HS-5 (cell line): ENCODE results near the gene PLA2G2D.

Source experiments
- DNase-seq: peaks from one replicate; pipeline ENCODE4 v3.0.0-alpha.2; 2012; ENCODE audit warnings: low read depth

Gene PLA2G2D

GRCh38 chr1:20086800-20087199 is 32.5 kb downstream of the PLA2G2D start:
- DNase-seq, result no peak

GRCh38 chr1:20083178-20083944 is 36.0 kb downstream of the PLA2G2D start:
- no peak for DNase-seq

DNA sequence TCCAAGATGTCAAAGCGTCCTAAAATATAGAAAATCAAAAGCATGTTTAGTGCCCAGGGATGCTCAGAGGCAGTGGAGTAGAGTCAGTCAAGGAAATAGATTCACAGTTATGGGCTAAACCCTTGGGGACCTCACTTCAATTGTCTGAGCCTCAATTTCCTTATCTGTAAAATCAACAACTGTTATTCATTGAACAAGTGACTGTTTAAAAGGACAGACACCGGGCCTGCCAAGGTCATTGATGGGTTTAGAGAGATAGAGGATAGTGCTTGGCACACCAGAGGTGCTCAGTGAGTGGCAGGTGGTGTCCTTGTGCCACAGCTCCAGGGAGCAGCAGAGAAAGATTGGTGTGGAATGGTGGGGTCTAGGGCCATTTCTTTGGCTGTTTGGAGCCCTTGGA is 36.6 kb downstream of the PLA2G2D start:
- DNase-seq, result no peak

DNA sequence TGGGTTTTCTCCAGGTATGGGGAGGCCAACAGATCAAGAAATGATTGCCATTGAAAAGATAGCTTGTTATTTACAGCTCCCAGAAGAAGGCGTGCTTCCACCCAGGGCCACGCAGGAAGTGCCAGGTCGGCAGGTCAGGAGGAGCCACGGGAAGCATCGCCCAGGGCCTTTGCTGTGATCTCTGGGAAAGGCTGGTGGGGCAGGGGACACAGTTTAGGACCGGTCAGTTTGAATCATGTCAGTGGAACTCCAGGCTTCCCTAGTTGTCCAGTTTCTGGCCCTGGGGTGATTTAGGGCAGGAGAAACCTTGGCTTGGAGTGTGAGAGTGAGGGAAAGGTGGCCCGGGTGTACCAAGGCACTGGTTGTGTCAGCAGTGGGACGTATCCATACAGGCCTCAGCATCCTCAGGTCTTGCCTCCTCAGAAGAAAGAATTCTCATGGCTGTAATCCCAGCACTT is 38.0 kb downstream of the PLA2G2D start:
- DNase-seq, result no peak

DNA sequence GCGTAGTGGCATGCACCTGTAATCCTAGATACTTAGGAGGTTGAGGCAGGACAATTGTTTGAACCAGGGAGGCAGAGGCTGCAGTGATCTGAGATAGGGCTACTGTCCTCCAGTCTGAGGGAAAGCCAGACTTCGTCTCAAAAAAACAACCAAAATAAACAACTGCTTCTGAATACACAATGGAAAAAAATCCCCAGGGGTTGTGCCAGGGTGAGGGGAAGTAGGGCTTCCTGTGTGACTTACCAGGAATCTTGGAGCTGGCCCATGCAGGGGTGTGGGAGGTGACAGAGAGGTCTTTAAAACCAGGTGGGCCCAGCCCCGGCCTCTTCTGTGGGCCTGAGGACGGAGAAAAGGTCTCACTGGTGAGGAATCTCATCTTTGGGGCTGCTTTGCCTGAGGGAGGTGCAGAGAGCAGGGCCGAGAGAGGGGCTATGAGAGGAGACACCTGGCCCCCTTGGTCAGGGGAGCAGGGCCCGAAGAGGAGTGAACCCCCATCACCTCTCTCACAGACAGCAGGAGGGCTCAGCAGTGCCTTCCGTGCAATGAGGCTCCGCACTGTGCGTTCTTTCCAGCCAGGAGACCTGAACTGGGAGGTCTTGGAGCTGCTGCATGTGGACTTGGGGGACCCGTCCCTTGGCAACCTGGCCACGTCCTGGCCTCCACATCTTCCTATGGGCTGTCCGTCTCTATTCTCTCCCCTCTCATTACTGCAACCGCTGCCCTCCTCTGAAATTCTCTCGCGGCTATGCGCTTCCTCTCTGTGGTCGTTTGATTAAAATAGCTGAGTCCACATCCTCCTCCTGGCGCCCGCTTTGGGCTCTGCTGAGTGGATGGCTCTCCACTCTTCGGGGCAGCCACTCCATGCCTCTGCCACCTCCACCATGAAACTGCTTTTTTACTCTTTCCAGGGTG is 38.6 kb downstream of the PLA2G2D start:
- DNase-seq, result no peak

- no peak for DNase-seq
These were observed 39.6 kb downstream of the PLA2G2D start for GRCh38 chr1:20079661-20080305.

GRCh38 chr1:20078711-20079110 is 40.6 kb downstream of the PLA2G2D start:
- DNase-seq, result no peak

DNA sequence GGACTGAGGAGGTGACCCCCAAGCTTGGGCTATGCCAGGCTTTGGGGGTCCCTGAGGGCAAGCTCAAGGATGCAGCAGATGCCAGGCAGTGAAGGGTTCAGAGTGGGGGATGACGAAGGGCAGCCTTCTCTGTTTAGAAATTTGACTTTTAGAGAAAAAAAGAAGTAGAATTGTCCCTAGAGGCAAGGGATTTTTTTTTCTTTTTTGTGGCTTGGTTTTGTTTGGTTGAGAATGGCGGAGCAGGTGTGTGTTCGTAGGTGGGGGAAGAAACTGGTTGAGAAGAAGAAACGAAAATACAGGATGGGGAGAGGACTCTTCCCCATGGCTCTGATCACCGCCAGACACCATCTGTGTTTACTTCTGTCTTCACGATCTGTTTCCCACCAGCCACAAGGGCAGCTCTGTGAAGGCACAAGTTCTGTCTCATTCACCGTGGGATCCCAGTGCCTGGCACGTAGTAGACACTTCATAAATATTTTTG is 41.1 kb downstream of the PLA2G2D start:
- DNase-seq, result no peak

GRCh38 chr1:20076710-20077461 is 42.5 kb downstream of the PLA2G2D start:
- no peak for DNase-seq

DNA sequence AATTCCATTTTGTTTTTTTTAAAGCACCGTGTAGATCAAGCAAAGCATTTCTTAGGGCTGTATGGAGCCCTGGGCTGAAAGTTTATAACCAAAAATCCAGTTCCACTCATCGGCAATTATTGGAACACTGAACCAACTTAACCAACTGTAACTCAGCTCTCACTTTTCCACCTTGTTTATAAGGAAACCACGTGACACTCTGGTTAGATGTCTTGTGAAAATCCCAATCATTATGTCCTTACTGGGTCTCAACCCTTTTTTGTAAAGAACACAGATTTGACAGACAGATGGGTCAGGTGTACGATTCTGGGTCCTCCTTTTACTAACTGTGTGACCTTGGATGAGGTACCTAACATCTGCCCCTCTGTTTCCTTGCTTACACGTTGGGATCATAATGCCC is 43.1 kb downstream of the PLA2G2D start:
- DNase-seq, result no peak

DNA sequence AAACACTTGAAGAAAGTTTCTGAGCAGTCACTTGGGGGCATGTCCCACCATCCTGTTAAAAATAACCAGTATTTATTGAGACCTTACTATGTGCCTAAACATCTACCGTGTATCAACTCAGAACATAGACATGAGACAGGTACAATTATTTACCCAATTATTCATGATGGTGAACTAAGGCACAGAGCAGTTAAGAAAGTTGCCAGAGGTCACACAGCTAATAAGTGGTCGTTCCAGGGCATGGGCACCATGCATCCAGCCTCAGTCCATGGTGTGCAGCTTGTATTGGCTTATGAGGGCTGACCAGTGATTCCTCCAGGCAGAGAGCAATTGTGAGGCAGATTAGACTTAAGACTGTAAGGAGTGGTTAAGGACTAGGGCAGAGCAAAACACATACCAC is 44.0 kb downstream of the PLA2G2D start:
- DNase-seq, result no peak

DNA sequence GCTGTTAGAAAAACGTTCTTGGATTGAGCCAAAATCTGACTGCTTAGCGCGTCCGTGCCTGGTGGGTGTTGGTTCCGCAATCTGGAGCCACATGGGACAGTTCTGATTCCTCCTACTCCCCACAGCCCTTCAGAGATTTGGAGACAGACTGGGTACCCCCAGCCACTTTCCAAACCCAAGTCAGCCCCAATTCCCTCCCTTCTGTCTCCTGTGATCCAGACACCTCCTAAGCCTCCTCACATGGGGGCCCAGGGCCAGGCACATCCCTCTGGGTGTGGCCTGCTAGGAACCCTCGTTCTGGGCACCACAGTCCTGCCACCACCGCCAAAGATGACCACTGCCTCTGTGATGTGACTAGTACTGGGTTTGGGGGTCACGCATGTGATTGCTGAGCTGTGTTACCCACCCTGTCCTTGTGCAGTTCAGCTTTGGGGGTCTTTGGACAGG is 44.6 kb downstream of the PLA2G2D start:
- no peak for DNase-seq

DNA sequence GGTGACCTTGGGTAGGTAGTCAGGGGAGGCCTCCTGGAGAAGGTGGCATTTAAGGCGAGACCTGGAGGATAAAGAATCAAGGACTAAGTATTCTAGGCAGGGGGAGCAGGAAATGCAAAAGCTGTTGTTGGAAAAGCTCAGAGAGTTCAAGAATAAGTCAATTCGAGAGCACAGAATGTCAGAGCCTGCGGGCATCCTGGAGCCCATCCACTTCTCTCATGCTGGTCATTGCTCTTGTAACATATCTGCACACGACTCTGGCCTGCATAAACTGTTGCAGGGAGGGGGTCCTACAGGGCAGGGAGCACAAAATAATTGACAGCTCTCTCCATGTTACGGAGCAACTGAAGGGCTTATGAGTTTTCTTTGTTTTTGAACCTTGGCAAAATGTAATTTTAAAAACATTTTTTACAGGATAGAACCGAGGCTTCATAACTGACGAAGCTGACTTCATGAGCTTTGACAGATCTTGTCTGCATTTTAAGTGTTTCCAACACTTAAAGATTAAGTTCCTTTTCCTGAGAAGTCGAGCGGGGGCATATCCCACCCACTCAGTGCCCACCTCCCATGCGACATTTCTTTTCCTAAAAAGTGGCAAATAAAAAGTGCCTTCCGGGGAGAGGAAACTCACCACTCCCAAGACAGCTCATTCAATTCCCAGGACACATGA is 45.1 kb downstream of the PLA2G2D start:
- DNase-seq, result no peak

GRCh38 chr1:20073256-20073655 is 46.1 kb downstream of the PLA2G2D start:
- no peak for DNase-seq

- DNase-seq, result no peak
These were observed 46.6 kb downstream of the PLA2G2D start for GRCh38 chr1:20072771-20073170.

DNA sequence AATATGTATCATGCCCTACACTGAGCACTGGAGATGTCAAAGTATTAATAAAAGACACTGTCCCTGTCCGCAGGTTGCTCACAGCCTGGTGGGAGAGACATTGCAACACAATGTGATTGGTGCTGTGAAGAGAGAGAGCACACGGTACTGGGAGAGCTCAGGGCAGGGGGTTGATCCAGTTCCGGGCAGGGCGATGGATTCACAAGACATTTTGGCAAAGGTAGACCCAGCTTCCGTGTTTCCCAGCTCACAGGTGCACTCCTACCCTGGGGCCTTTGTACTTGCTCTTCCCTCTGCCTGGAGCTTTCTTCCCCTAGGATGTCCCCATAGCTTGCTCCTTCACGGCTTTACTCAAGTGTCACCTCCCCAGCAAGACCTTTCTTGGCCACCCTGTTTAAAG is 47.9 kb downstream of the PLA2G2D start:
- no peak for DNase-seq

GRCh38 chr1:20070357-20070756 is 49.0 kb downstream of the PLA2G2D start:
- DNase-seq, result no peak

- DNase-seq, result no peak
These were observed 49.5 kb downstream of the PLA2G2D start, which contains the start of gene PLA2G5 for GRCh38 chr1:20069874-20070273. Gene PLA2G5 (plus strand): TSS chr1:20070194. CDS start chr1:20084831, 14,637 bp downstream.

DNA sequence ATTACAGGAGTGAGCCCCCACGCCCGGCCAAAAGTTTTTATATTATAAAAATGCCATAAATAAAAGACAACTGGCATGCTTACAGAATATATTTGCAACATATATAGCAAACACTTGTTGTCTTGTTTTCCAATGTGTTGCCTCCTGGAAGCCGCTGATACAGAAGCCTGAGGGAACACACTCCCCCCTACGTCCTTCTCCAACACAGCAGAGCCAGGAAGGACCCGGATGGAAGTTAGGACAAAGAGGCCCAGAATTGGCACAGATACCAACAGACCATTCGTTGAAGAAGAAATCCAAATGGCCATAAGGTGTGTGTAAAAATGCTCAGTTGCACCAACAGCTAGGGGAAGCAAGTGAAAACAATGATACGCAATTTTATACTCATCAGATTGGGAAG is 50.6 kb downstream of the PLA2G2D start:
- DNase-seq, result no peak

- peak; percentile 87 for DNase-seq
These were observed 55.5 kb downstream of the PLA2G2D start for GRCh38 chr1:20063861-20064292.
